Mesothelial cell of epicardium (in vitro differentiated cells): ENCODE data around the gene SPOCD1. TPM values are rescaled to one million over a fixed set of nuclear protein-coding genes. Genes with fewer than 3 reads are reported as not detected.

Source experiments
- DNase-seq, 2 experiments: peaks; one replicate each; pipeline ENCODE4 v3.0.0; 2021; ENCODE audit warnings: low spot score in 2 of 2; ENCODE audit not compliant: unreplicated experiment in 2 of 2
- H3K27ac Mint-ChIP-seq: 2 replicates; pipeline ENCODE4 v1.8.0; 2021; ENCODE audit warnings: mixed read lengths
- H3K27me3 Mint-ChIP-seq: 2 replicates; pipeline ENCODE4 v1.8.0; 2021; ENCODE audit warnings: low read depth, mixed read lengths
- H3K36me3 Mint-ChIP-seq: 2 replicates; pipeline ENCODE4 v1.8.0; 2021; ENCODE audit warnings: mixed read lengths
- H3K4me1 Mint-ChIP-seq: 2 replicates; pipeline ENCODE4 v1.8.0; 2021; ENCODE audit warnings: mixed read lengths
- H3K4me3 Mint-ChIP-seq: 2 replicates; pipeline ENCODE4 v1.8.0; 2021; ENCODE audit warnings: mild to moderate bottlenecking, moderate library complexity, mixed read lengths
- H3K9me3 Mint-ChIP-seq: 2 replicates; pipeline ENCODE4 v1.8.0; 2021; ENCODE audit warnings: mixed read lengths
- CTCF ChIP-seq: fragments of 200-600 bp; sonication (generic); IDR thresholded peaks from one replicate; pipeline ENCODE4 v1.5.0; 2021; ENCODE audit warnings: antibody characterized with exemption; ENCODE audit not compliant: unreplicated experiment
- total RNA-seq: library from RNA; stranded (reverse); gene quantifications from 3 replicates; pipeline ENCODE4 v1.2.1, GENCODE V29; 2021

SPOCD1 gene
- total RNA-seq, 1 donor from 2014 or later, result 1.3 TPM

- H3K27me3 Mint-ChIP-seq, result peaks cover 2% of the 10 kb centered on the region
- DNase-seq, result peak in 1 of 2 experiments; percentile 6
- H3K4me1 Mint-ChIP-seq, result peaks cover 4% of the 10 kb centered on the region
- no peaks in the 10 kb centered on the region for H3K36me3 Mint-ChIP-seq
- H3K9me3 Mint-ChIP-seq, result no peaks in the 10 kb centered on the region
- no peak for TF ChIP-seq CTCF
- no peak overlapping the region for H3K4me3 Mint-ChIP-seq
- no peak overlapping the region for H3K27ac Mint-ChIP-seq
Measured at GRCh38 chr1:31798433-31799195, 17.2 kb downstream of the SPOCD1 start.

- TF ChIP-seq CTCF, result no peak
- Mint-ChIP-seq H3K4me3 (no peak overlapping the region), H3K36me3 (no peaks in the 10 kb centered on the region), H3K27ac (no peak overlapping the region), H3K9me3 (no peaks in the 10 kb centered on the region), H3K4me1 (peaks cover 4% of the 10 kb centered on the region), H3K27me3 (peaks cover 2% of the 10 kb centered on the region)
- DNase-seq, result no peak
Measured at GRCh38 chr1:31798086-31798432, 17.8 kb downstream of the SPOCD1 start.

- no peak for TF ChIP-seq CTCF
- DNase-seq, result peak in 1 of 2 experiments; percentile 10
- Mint-ChIP-seq H3K4me1 (peaks cover 4% of the 10 kb centered on the region), H3K27me3 (peaks cover 2% of the 10 kb centered on the region), H3K27ac (no peak overlapping the region), H3K36me3 (no peaks in the 10 kb centered on the region), H3K4me3 (no peak overlapping the region), H3K9me3 (no peaks in the 10 kb centered on the region)
Measured at GRCh38 chr1:31797216-31797615, 18.6 kb downstream of the SPOCD1 start.

GRCh38 chr1:31796707-31797106 is 19.1 kb downstream of the SPOCD1 start:
- TF ChIP-seq CTCF, result no peak
- DNase-seq, result no peak
- Mint-ChIP-seq H3K27ac (no peak overlapping the region), H3K9me3 (no peaks in the 10 kb centered on the region), H3K4me3 (no peak overlapping the region), H3K4me1 (peaks cover 4% of the 10 kb centered on the region), H3K27me3 (peaks cover 2% of the 10 kb centered on the region), H3K36me3 (no peaks in the 10 kb centered on the region)

GRCh38 chr1:31795801-31796621 is 19.8 kb downstream of the SPOCD1 start:
- Mint-ChIP-seq H3K27me3 (peaks cover 4% of the 10 kb centered on the region), H3K9me3 (no peaks in the 10 kb centered on the region), H3K4me1 (peaks cover 4% of the 10 kb centered on the region), H3K36me3 (no peaks in the 10 kb centered on the region), H3K4me3 (no peak overlapping the region), H3K27ac (no peak overlapping the region)
- TF ChIP-seq CTCF, result no peak
- DNase-seq, result peak in 1 of 2 experiments; percentile 25
